ENCODE data around the gene TREM2.

DNA sequence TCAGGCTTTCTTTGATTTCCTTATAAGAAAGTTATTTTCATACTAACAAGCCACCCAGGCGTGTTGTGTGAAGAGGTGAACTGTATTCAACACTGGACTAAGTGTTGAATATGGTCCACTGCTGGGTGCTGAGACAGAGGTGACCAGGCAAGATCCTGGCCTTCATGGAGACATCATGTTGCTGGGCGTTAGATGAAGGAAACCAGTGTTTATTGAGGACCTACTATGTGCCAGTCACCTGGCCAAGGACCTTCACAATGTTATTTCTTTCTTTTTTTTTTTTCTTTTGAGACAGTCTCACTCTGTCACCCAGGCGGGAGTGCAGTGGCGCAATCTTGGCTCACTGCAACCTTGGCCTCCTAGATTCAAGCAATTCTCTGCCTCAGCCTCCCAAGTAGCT, 6.9 kb downstream of the TREM2 start:
- no peak for TF ChIP-seq EZH2phosphoT487 (IDR thresholded peaks at IDR 0.05; ENCODE audit: borderline replicate concordance, low read length)
- TF ChIP-seq CTCF (conservative IDR thresholded peaks at IDR 0.05; ENCODE audit: low read depth, low read length): no peak
- TF ChIP-seq EZH2 (IDR thresholded peaks at IDR 0.05; ENCODE audit: low read length, unreplicated experiment): no peak

All from PC-3 (cell line).